Measurements from ENCODE around the gene PTPDC1.

The PTPDC1 gene

DNA sequence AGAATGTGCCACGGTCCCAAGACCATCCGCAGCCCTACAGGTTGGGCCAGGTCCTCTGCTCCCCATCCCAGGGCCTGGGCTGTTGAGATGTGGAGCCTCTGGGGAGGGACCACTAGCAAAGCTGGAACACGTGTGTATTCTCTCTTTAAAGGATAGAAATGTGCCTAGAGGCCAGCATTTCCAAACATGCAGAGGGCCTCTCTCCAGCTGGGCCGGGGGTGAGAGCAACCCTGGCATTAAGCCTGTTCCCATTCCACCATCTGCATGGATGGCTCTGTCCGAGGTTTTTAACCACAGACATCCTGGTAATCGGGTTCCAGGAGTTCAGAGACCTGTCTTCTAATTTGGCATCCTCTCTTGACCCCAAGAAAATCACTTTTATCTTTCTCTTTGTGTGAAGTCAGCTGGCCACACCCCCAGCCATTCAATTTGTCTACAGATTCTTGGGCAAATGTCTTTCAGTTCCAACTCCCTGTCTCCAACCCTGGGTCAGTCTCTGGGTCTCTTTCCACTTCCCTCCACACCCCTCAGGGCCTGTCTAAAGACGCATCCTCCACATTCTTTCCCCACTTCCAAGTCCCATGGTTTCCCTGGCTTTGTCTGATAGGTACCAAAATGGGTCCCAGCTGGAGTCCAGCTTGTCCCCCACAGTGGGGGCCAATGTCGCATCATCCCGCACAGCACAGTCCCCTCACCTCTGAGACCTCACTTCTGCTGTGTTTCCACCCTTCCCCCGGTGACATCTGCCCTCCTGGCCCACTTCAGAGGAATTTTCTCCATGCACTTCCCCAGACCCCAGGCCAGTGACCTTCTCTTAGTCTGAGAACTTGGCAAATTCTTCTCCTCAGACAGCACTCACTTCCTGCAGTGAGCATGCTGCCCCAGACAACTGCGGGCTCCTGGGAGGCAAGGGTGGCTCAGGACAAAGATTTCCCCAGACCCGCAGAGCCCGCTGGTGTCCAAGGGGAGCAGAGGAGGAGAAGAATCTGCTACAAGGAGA is 56.8 kb downstream of the PTPDC1 start:
- no peak for DNase-seq (ENCODE audit: extremely low read depth, insufficient read length)
- TF ChIP-seq, protein P1, sequence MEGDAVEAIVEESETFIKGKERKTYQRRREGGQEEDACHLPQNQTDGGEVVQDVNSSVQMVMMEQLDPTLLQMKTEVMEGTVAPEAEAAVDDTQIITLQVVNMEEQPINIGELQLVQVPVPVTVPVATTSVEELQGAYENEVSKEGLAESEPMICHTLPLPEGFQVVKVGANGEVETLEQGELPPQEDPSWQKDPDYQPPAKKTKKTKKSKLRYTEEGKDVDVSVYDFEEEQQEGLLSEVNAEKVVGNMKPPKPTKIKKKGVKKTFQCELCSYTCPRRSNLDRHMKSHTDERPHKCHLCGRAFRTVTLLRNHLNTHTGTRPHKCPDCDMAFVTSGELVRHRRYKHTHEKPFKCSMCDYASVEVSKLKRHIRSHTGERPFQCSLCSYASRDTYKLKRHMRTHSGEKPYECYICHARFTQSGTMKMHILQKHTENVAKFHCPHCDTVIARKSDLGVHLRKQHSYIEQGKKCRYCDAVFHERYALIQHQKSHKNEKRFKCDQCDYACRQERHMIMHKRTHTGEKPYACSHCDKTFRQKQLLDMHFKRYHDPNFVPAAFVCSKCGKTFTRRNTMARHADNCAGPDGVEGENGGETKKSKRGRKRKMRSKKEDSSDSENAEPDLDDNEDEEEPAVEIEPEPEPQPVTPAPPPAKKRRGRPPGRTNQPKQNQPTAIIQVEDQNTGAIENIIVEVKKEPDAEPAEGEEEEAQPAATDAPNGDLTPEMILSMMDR (IDR thresholded peaks at IDR 0.05; ENCODE audit: insufficient read depth, low read length, poor library complexity, severe bottlenecking): no peak
- H3K36me3 ChIP-seq (ENCODE audit: control insufficient read depth, insufficient read depth, low read length): no peaks in the 10 kb centered on the region
- H3K4me3 ChIP-seq (replicated peaks; ENCODE audit: low read depth, low read length): no peak overlapping the region
- no peaks in the 10 kb centered on the region for H3K27me3 ChIP-seq (replicated peaks; ENCODE audit: control insufficient read depth, insufficient read depth, low read length)

DNA sequence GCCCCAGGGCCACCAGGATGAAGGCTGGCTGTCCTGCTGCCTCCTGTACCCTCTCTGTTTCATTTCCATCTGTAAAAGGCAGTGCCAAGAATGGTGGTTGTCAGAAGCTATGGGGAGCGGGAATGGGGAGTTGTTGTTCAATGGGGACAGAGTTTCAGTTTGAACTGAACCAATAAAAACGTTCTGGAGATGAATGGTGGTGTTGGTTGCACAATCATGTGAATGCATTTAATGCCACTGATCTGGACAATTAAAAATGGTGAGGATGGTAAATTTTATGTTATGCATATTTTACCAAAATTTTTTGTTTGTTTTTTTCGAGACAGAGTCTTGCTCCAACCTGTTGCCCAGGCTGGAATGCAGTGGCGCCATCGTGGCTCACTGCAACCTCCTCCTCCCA is 58.1 kb downstream of the PTPDC1 start:
- Histone ChIP-seq H3K36me3 (ENCODE audit: control insufficient read depth, insufficient read depth, low read length) (no peaks in the 10 kb centered on the region), H3K27me3 (replicated peaks; ENCODE audit: control insufficient read depth, insufficient read depth, low read length) (no peaks in the 10 kb centered on the region), H3K4me3 (replicated peaks; ENCODE audit: low read depth, low read length) (no peak overlapping the region)
- TF ChIP-seq, protein P1 (IDR thresholded peaks at IDR 0.05; ENCODE audit: insufficient read depth, low read length, poor library complexity, severe bottlenecking): no peak
- no peak for DNase-seq (ENCODE audit: extremely low read depth, insufficient read length)

DNA sequence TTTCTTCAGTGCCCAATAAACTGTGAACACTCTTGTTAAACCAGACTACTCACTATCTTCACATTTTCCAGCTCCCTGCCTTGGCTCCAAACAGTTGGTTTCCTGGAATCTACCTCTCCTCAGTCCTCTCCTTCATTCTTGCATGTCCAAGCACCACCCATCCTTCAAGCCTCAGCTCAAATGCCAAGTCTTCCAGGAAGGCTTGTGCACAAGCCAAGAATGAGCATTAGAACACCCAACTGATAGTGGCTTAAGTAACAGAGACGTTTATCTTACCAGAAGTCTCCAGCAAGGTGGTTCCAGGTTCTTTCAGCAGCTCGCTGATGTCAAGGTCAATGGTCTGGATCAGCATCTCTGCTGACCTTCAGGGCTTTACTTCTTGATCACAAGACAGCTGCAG is 60.1 kb downstream of the PTPDC1 start:
- H3K27me3 ChIP-seq (replicated peaks; ENCODE audit: control insufficient read depth, insufficient read depth, low read length): no peaks in the 10 kb centered on the region
- no peak for DNase-seq (ENCODE audit: extremely low read depth, insufficient read length)
- TF ChIP-seq, protein P1 (IDR thresholded peaks at IDR 0.05; ENCODE audit: insufficient read depth, low read length, poor library complexity, severe bottlenecking): no peak
- H3K4me3 ChIP-seq (replicated peaks; ENCODE audit: low read depth, low read length): no peak overlapping the region
- no peaks in the 10 kb centered on the region for H3K36me3 ChIP-seq (ENCODE audit: control insufficient read depth, insufficient read depth, low read length)

DNA sequence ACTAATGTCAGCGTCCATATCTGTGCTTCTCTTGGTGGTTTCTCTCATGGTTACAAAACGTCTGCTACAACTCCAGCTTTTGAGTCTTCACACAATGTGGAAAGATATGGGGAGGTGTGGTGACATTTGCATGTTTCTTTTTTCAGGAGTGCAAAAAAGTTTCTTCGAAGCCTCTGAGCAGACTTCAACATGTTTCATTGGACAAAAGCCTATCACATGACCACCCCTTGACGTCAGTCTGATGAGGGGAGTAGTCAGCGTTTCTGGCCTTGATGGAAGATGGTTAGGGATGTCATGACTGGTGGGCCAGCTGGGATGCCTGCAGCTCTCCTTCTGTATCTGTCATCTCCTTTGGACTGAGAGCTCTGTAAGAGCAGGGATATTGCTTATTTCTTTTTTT is 61.4 kb downstream of the PTPDC1 start:
- TF ChIP-seq, protein P1 (IDR thresholded peaks at IDR 0.05; ENCODE audit: insufficient read depth, low read length, poor library complexity, severe bottlenecking): no peak
- no peak for DNase-seq (ENCODE audit: extremely low read depth, insufficient read length)
- H3K27me3 ChIP-seq (replicated peaks; ENCODE audit: control insufficient read depth, insufficient read depth, low read length): no peaks in the 10 kb centered on the region
- H3K4me3 ChIP-seq (replicated peaks; ENCODE audit: low read depth, low read length): no peak overlapping the region
- no peaks in the 10 kb centered on the region for H3K36me3 ChIP-seq (ENCODE audit: control insufficient read depth, insufficient read depth, low read length)

DNA sequence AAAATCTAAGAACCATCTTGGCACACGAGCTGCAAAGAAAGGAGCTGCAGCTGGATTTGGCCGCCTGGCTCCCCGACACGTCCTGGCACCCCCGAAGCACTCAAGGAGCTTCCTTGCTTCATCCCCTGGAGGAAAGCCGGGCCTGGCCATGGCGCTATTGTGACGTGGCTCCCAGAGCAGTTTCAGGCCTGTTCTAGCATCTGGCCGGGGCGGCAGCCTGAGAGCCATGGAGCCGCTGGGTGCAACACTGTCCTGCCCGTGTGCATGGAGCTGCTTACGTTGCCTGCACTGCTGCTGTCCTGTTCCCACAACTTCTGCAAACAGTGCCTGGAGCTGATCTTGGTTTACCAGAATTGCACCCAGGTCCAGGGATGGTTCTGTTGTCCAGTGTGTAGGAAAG is 63.5 kb downstream of the PTPDC1 start:
- Histone ChIP-seq H3K36me3 (ENCODE audit: control insufficient read depth, insufficient read depth, low read length) (no peaks in the 10 kb centered on the region), H3K27me3 (replicated peaks; ENCODE audit: control insufficient read depth, insufficient read depth, low read length) (no peaks in the 10 kb centered on the region), H3K4me3 (replicated peaks; ENCODE audit: low read depth, low read length) (no peak overlapping the region)
- DNase-seq (ENCODE audit: extremely low read depth, insufficient read length): no peak
- TF ChIP-seq, protein P1 (IDR thresholded peaks at IDR 0.05; ENCODE audit: insufficient read depth, low read length, poor library complexity, severe bottlenecking): no peak

All from GM06990 (cell line).